ENCODE measurements around the gene SNAP91.
"Not testable (repeated sequence)": the region's sequence is repeated elsewhere in the genome, so short reads cannot be mapped to it uniquely, and the experiment has no call there.

The SNAP91 gene

GRCh38 chr6:83615025-83615999 is 93.6 kb downstream of the SNAP91 start:
- DNase-seq = peak; percentile 9

GRCh38 chr6:83613378-83613777 is 95.5 kb downstream of the SNAP91 start:
- no peak for DNase-seq

GRCh38 chr6:83609248-83609647 is 99.7 kb downstream of the SNAP91 start:
- no peak for DNase-seq

- no peak for DNase-seq
Measured at GRCh38 chr6:83605517-83605916, 103.4 kb downstream of the SNAP91 start.

GRCh38 chr6:83603551-83603950 is 105.3 kb downstream of the SNAP91 start:
- DNase-seq = no peak

GRCh38 chr6:83601119-83601518 is 107.8 kb downstream of the SNAP91 start:
- no peak for DNase-seq

- no peak for DNase-seq
Measured at GRCh38 chr6:83600459-83600858, 108.4 kb downstream of the SNAP91 start.

GRCh38 chr6:83597511-83597910 is 111.4 kb downstream of the SNAP91 start:
- DNase-seq = no peak

GRCh38 chr6:83597051-83597450 is 111.8 kb downstream of the SNAP91 start:
- no peak for DNase-seq

GRCh38 chr6:83594941-83595340 is 114.0 kb downstream of the SNAP91 start:
- DNase-seq = no peak

- DNase-seq = no peak
Measured at GRCh38 chr6:83593395-83593785, 115.5 kb downstream of the SNAP91 start.

GRCh38 chr6:83592770-83593394 is 116.0 kb downstream of the SNAP91 start:
- DNase-seq = no peak

GRCh38 chr6:83590416-83590815 is 118.5 kb downstream of the SNAP91 start:
- no peak for DNase-seq

- no peak for DNase-seq
Measured at GRCh38 chr6:83589076-83589475, 119.8 kb downstream of the SNAP91 start.

GRCh38 chr6:83578057-83578456 is 130.8 kb downstream of the SNAP91 start:
- no peak for DNase-seq

GRCh38 chr6:83574783-83575182 is 134.1 kb downstream of the SNAP91 start:
- no peak for DNase-seq

- not testable (repeated sequence) for DNase-seq
Measured at GRCh38 chr6:83571663-83572185, 137.2 kb downstream of the SNAP91 start.

GRCh38 chr6:83558975-83559374 is 149.9 kb downstream of the SNAP91 start:
- no peak for DNase-seq

GRCh38 chr6:83556871-83557270 is 152.0 kb downstream of the SNAP91 start:
- no peak for DNase-seq

GRCh38 chr6:83551748-83552147 is 157.2 kb downstream of the SNAP91 start:
- not testable (repeated sequence) for DNase-seq

GRCh38 chr6:83550482-83550881 is 158.4 kb downstream of the SNAP91 start:
- DNase-seq = not testable (repeated sequence)

GRCh38 chr6:83546636-83547035 is 162.3 kb downstream of the SNAP91 start:
- no peak for DNase-seq

- DNase-seq = no peak
Measured at GRCh38 chr6:83539678-83540077, 169.2 kb downstream of the SNAP91 start.
